ENCODE results near the gene PKNOX2. TPM values are rescaled to one million over a fixed set of nuclear protein-coding genes. Genes with fewer than 3 reads are reported as not detected.

Gene PKNOX2
- 0.92 and 1.1 TPM in 2 replicates for total RNA-seq

GRCh38 chr11:125164422-125165110, at the start of gene PKNOX2:
Gene PKNOX2, plus strand, starts transcription at chr11:125164751. Its CDS starts 186,555 bp downstream, at chr11:125351306.

Other genes starting within 250 kb of the PKNOX2 start
- gene HEPN1, start 245.5 kb upstream of the PKNOX2 start, total RNA-seq: not detected in 2 replicates
- not detected in 2 replicates for gene HEPACAM, start 228.7 kb upstream of the PKNOX2 start, total RNA-seq
- gene CCDC15, start 210.5 kb upstream of the PKNOX2 start, total RNA-seq: 1.4 and 1.7 TPM in 2 replicates
- gene SLC37A2, start 101.4 kb upstream of the PKNOX2 start, total RNA-seq: 0.06 and 0.13 TPM in 2 replicates
- 19.7 and 27.2 TPM in 2 replicates for gene TMEM218, start 53.1 kb upstream of the PKNOX2 start, total RNA-seq

All from aortic smooth muscle cell (primary cell).